ENCODE measurements around the gene TAC4. TPM values are rescaled to one million over a fixed set of nuclear protein-coding genes. Genes with fewer than 3 reads are reported as not detected.

The TAC4 gene
- total and polyA plus RNA-seq, 4 donors = not detected

DNA sequence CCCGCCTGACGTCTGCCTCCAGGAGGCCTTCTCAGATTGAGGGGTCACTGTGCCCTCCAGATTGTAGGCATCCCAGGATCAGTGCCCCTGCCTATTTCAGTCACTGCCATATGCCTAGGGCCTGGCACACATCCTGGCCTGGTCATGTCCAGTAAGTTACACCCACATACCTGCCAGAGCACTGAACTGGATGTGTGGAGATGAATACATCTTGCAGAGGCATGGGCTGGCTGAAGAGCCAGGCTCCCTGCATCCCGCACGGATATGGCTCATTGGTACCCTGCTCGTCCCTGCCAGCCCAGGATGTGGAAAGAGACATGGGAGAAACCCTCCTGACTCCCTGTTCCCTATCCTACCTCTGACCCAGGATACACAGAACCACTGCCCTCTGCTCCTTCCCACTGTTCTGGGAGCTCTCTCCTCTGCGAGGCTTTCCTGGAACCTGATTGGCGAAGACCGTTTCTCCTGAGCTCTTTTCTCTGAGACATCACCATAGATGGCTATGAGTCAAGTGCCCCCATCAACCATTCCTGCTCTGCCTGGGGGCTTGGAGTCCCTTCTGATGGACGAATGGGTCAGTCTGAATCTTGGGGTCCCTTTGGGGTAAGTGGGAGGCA, 40.0 kb upstream of the TAC4 start:
- 87% methylated on average over 9 of the region's 9 CpGs for WGBS
- H3K36me3 ChIP-seq (ENCODE audit: control insufficient read depth in 4 of 4, insufficient read depth in 3 of 4, low read depth in 1 of 4, low read length in 3 of 4) = no peaks in the 10 kb centered on the region
- TF ChIP-seq ZBTB33 (IDR thresholded peaks at IDR 0.05) (no peak), HNF4G (IDR thresholded peaks at IDR 0.05) (no peak), HNF4A (conservative IDR thresholded peaks at IDR 0.05) (no peak), SP1 (IDR thresholded peaks at IDR 0.05) (no peak), NR2F2 (IDR thresholded peaks at IDR 0.05) (no peak), CTCF (IDR thresholded peaks at IDR 0.05; ENCODE audit: low read depth, low read length, missing input control) (no peak), FOXA1 (IDR thresholded peaks at IDR 0.05) (no peak), MAX (IDR thresholded peaks at IDR 0.05) (no peak), REST (IDR thresholded peaks at IDR 0.05) (no peak), YY1 (IDR thresholded peaks at IDR 0.05) (no peak), GABPA (IDR thresholded peaks at IDR 0.05 in 1 of 2, conservative IDR thresholded peaks at IDR 0.05 in 1 of 2) (no peak), JUND (IDR thresholded peaks at IDR 0.05) (no peak), RAD21 (IDR thresholded peaks at IDR 0.05) (no peak), RXRA (IDR thresholded peaks at IDR 0.05) (no peak), EGR1 (IDR thresholded peaks at IDR 0.05; ENCODE audit: low read depth in 2 of 2) (no peak), TAF1 (conservative IDR thresholded peaks at IDR 0.05) (no peak)
- no peaks in the 10 kb centered on the region for H3K9me3 ChIP-seq (ENCODE audit: control insufficient read depth in 4 of 4, low read length in 3 of 4)
- H3K4me3 ChIP-seq (ENCODE audit: low read depth in 1 of 3, low read length in 3 of 3) = no peak overlapping the region
- no peak overlapping the region for H3K27ac ChIP-seq (ENCODE audit: low read depth in 1 of 2, low read length in 2 of 2)
- no peak overlapping the region for H3K9ac ChIP-seq (ENCODE audit: low read depth in 1 of 2, low read length in 2 of 2)
- H3K27me3 ChIP-seq (ENCODE audit: control insufficient read depth in 4 of 4, insufficient read depth in 4 of 4, low read length in 3 of 4) = peaks cover 0 to 8% (median 0%) of the 10 kb centered on the region in 4 donors
- H3K4me1 ChIP-seq (ENCODE audit: control insufficient read depth in 4 of 4, insufficient read depth in 4 of 4, low read length in 3 of 4) = no peaks in the 10 kb centered on the region
- DNase-seq (ENCODE audit: low spot score) = no peak
